HepG2 (cell line): ENCODE data around the gene FAIM2. TPM values are rescaled to one million over a fixed set of nuclear protein-coding genes. Genes with fewer than 3 reads are reported as not detected.

ENCODE experiments used
- ARNT2 ChIP-seq: sonication (generic); formaldehyde crosslinking; IDR thresholded peaks from 2 replicates; pipeline ENCODE4 v1.8.0; 2022; ENCODE audit warnings: mild to moderate bottlenecking, low read depth, missing genetic modification reagents, moderate library complexity
- CHD2 ChIP-seq: IDR thresholded peaks from 2 replicates; pipeline ENCODE4 v1.6.1; 2011; ENCODE audit warnings: low read depth, low read length, improper control_type of control experiment
- DMTF1 ChIP-seq: sonication (generic); formaldehyde crosslinking; IDR thresholded peaks from 2 replicates; pipeline ENCODE4 v1.4.0; 2020; ENCODE audit warnings: mild to moderate bottlenecking, missing genetic modification reagents
- HNRNPL ChIP-seq: fragments of 200-400 bp; formaldehyde crosslinking; IDR thresholded peaks from 2 replicates; pipeline ENCODE4 v1.6.1; 2017; ENCODE audit warnings: mild to moderate bottlenecking, low read depth, low read length
- HOXA3 ChIP-seq: sonication (generic); formaldehyde crosslinking; IDR thresholded peaks from 2 replicates; pipeline ENCODE4 v1.5.0; 2020; ENCODE audit warnings: missing genetic modification reagents
- MEIS2 ChIP-seq: sonication (generic); formaldehyde crosslinking; IDR thresholded peaks from 2 replicates; pipeline ENCODE4 v1.9.0; 2021; ENCODE audit warnings: mild to moderate bottlenecking, missing genetic modification reagents
- NFYC ChIP-seq: IDR thresholded peaks from 2 replicates; pipeline ENCODE4 v1.6.1; 2016; ENCODE audit warnings: missing genetic modification reagents, missing compliant biosample characterization
- NR2F6 ChIP-seq, 2 experiments: IDR thresholded peaks; 2 replicates each; pipeline ENCODE4 v1.6.1; 2016; ENCODE audit warnings: antibody characterized with exemption in 1 of 2, mild to moderate bottlenecking in 1 of 2
- PCBP2 ChIP-seq: fragments of 200-400 bp; formaldehyde crosslinking; optimal IDR thresholded peaks from 2 replicates; pipeline ENCODE3; 2018; ENCODE audit warnings: low read length, low read depth; ENCODE audit not compliant: poor library complexity, severe bottlenecking
- PHF21A ChIP-seq: sonication (generic); formaldehyde crosslinking; IDR thresholded peaks from 2 replicates; pipeline ENCODE4 v1.5.0; 2020; ENCODE audit warnings: mild to moderate bottlenecking, missing genetic modification reagents
- RARA ChIP-seq: IDR thresholded peaks from 2 replicates; pipeline ENCODE4 v1.6.1; 2016; ENCODE audit warnings: missing genetic modification reagents, missing compliant biosample characterization
- RFXANK ChIP-seq: IDR thresholded peaks from 2 replicates; pipeline ENCODE4 v1.6.1; 2016
- RORA ChIP-seq: sonication (generic); formaldehyde crosslinking; IDR thresholded peaks from 2 replicates; pipeline ENCODE4 v1.5.0; 2020; ENCODE audit warnings: mild to moderate bottlenecking, missing genetic modification reagents, moderate library complexity
- TBX3 ChIP-seq: fragments of 450-650 bp; IDR thresholded peaks from 2 replicates; pipeline ENCODE4 v1.6.1; 2017; ENCODE audit warnings: antibody characterized with exemption, mild to moderate bottlenecking, inconsistent platforms, borderline replicate concordance
- ZBED4 ChIP-seq: sonication (generic); formaldehyde crosslinking; IDR thresholded peaks from 2 replicates; pipeline ENCODE4 v1.4.0; 2020; ENCODE audit warnings: missing genetic modification reagents, borderline replicate concordance
- ZFP41 ChIP-seq: sonication (generic); formaldehyde crosslinking; IDR thresholded peaks from 2 replicates; pipeline ENCODE4 v1.4.0; 2020; ENCODE audit warnings: mild to moderate bottlenecking, missing genetic modification reagents, borderline replicate concordance
- ZMAT5 ChIP-seq: sonication (generic); formaldehyde crosslinking; IDR thresholded peaks from 2 replicates; pipeline ENCODE4 v1.5.0; 2020; ENCODE audit warnings: mild to moderate bottlenecking, low read depth, missing genetic modification reagents, borderline replicate concordance
- ZNF232 ChIP-seq: sonication (generic); formaldehyde crosslinking; IDR thresholded peaks from 2 replicates; pipeline ENCODE4 v1.4.0; 2020; ENCODE audit warnings: missing genetic modification reagents, borderline replicate concordance
- ZNF317 ChIP-seq: sonication (generic); formaldehyde crosslinking; IDR thresholded peaks from 2 replicates; pipeline ENCODE4 v1.5.0; 2020; ENCODE audit warnings: mild to moderate bottlenecking, missing genetic modification reagents
- ZNF333 ChIP-seq: sonication (generic); formaldehyde crosslinking; IDR thresholded peaks from 2 replicates; pipeline ENCODE4 v1.4.0; 2020; ENCODE audit warnings: mild to moderate bottlenecking, missing genetic modification reagents, borderline replicate concordance
- ZNF350 ChIP-seq: sonication (generic); formaldehyde crosslinking; IDR thresholded peaks from 2 replicates; pipeline ENCODE4 v1.4.0; 2020; ENCODE audit warnings: mild to moderate bottlenecking, low read depth, missing genetic modification reagents, borderline replicate concordance
- ZNF564 ChIP-seq: sonication (generic); formaldehyde crosslinking; IDR thresholded peaks from 2 replicates; pipeline ENCODE4 v1.8.1; 2023; ENCODE audit warnings: mild to moderate bottlenecking, missing genetic modification reagents
- ZNF572 ChIP-seq: sonication (generic); formaldehyde crosslinking; IDR thresholded peaks from 2 replicates; pipeline ENCODE4 v1.5.1; 2020; ENCODE audit warnings: mild to moderate bottlenecking, missing genetic modification reagents
- ZNF724P ChIP-seq: sonication (generic); formaldehyde crosslinking; IDR thresholded peaks from 2 replicates; pipeline ENCODE4 v1.8.0; 2022; ENCODE audit warnings: missing genetic modification reagents, borderline replicate concordance
- polyA plus RNA-seq, 8 experiments: library from polyadenylated mRNA; depleted of rRNA in 3 of 8; stranded (reverse) in 7 of 8; unstranded in 1 of 8; fragments of >200 nt; fragmentation: Illumina TruSeq in 4 of 8; extraction: Trizol in 4 of 8; gene quantifications; 2 replicates each; pipeline versions ENCODE4 v1.2.1 to v1.2.3, GENCODE V29; 2011 to 2016; ENCODE audit warnings: low read depth in 4 of 8, missing spikeins in 1 of 8, mixed read lengths in 1 of 8; ENCODE audit not compliant: insufficient read depth in 1 of 8
- total RNA-seq, 5 experiments: library from RNA; depleted of rRNA; stranded (reverse); fragments of >200 nt; fragmentation: Illumina TruSeq; extraction: Trizol; gene quantifications; 2 replicates each; pipeline ENCODE4 v1.2.3, GENCODE V29; 2016; ENCODE audit warnings: low read depth in 1 of 5

The FAIM2 gene
- total and polyA plus RNA-seq, 2 of the 13 experiments (the other 11 are each of a cell fraction or from before 2014, with no cell fraction given) = not detected

- TF ChIP-seq PHF21A = peak; percentile 71
- 0 out of 2 replicates have a peak, but pooled peaks have one; percentile 75 for TF ChIP-seq ZNF572 (CRISPR knock-in tag)
- TF ChIP-seq TBX3 = no peak
- no peak for TF ChIP-seq PCBP2
- no peak for TF ChIP-seq ZFP41 (CRISPR knock-in tag)
- TF ChIP-seq ZNF232 (CRISPR knock-in tag) = no peak
- TF ChIP-seq NR2F6 (IDR thresholded peaks at IDR 0.05) = no peak
- TF ChIP-seq NR2F6 (CRISPR knock-in tag; IDR thresholded peaks at IDR 0.05) = peak; percentile 24; the same call in 1 of the 2 replicates
- TF ChIP-seq RFXANK (CRISPR knock-in tag) = no peak
- peak; percentile 45; the same call in 1 of the 2 replicates for TF ChIP-seq HNRNPL
- TF ChIP-seq ZNF333 (CRISPR knock-in tag) = 0 out of 2 replicates have a peak, but pooled peaks have one; percentile 26
- no peak for TF ChIP-seq DMTF1
- TF ChIP-seq ZNF350 (CRISPR knock-in tag) = 0 out of 2 replicates have a peak, but pooled peaks have one; percentile 48
- TF ChIP-seq ZNF564 (CRISPR knock-in tag) = peak; percentile 53; the same call in 1 of the 2 replicates
- peak; percentile 49; the same call in 1 of the 2 replicates for TF ChIP-seq RARA (CRISPR knock-in tag)
- peak; percentile 48; the same call in 1 of the 2 replicates for TF ChIP-seq ARNT2 (CRISPR knock-in tag)
- peak; percentile 21; the same call in 1 of the 2 replicates for TF ChIP-seq HOXA3 (CRISPR knock-in tag)
- no peak for TF ChIP-seq ZMAT5 (CRISPR knock-in tag)
- peak; percentile 19; the same call in 1 of the 2 replicates for TF ChIP-seq CHD2
- TF ChIP-seq ZNF317 (CRISPR knock-in tag) = peak; percentile 25; the same call in 1 of the 2 replicates
- TF ChIP-seq RORA (CRISPR knock-in tag) = no peak
- TF ChIP-seq ZBED4 (CRISPR knock-in tag) = no peak
- 0 out of 2 replicates have a peak, but pooled peaks have one; percentile 7 for TF ChIP-seq NFYC (CRISPR knock-in tag)
- TF ChIP-seq ZNF724P (CRISPR knock-in tag) = 0 out of 2 replicates have a peak, but pooled peaks have one; percentile 32
- 0 out of 2 replicates have a peak, but pooled peaks have one; percentile 25 for TF ChIP-seq MEIS2 (CRISPR knock-in tag)
Measured at GRCh38 chr12:49827401-49828099, 76.2 kb downstream of the FAIM2 start (continued).
